ENCODE data around the gene NUP98. TPM values are rescaled to one million over a fixed set of nuclear protein-coding genes. Genes with fewer than 3 reads are reported as not detected.

The NUP98 gene
- total RNA-seq, 2 experiments from 2014 or later: 102 to 115 TPM

GRCh38 chr11:3830730-3831129 is 33.4 kb upstream of the NUP98 start:
- ChIA-PET POLR2A (interaction anchor here (1.2 to 1.4 kb wide), 2 partner anchors 10 to 12 kb away, joined by 3 read pairs; no protein-coding TSS in a partner anchor), CTCF (ENCODE audit: unreplicated experiment) (no interaction called here)
- Histone ChIP-seq H3K9me2 (ENCODE audit: insufficient read depth, low read length) (no peaks in the 10 kb centered on the region), H3K9me3 (ENCODE audit: low read length) (no peaks in the 10 kb centered on the region), H3K79me2 (ENCODE audit: insufficient read depth, low read depth, low read length) (peaks cover 27% of the 10 kb centered on the region; the same call in 1 of the 2 replicates), H3K4me2 (ENCODE audit: low read length) (no peak overlapping the region), H3K27ac (ENCODE audit: low read depth, low read length, poor library complexity, severe bottlenecking) (no peak overlapping the region), H3K4me3 (ENCODE audit: low read depth, low read length, poor library complexity, severe bottlenecking) (no peak overlapping the region), H3K36me3 (ENCODE audit: insufficient read depth, low read length) (peaks cover 83% of the 10 kb centered on the region), H2AFZ (ENCODE audit: low read length) (no peak overlapping the region), H4K20me1 (ENCODE audit: insufficient read depth, low read length) (no peaks in the 10 kb centered on the region), H3K4me1 (ENCODE audit: insufficient read depth, low read length, poor library complexity, severe bottlenecking) (peaks cover 23% of the 10 kb centered on the region)
- no TSS peak for BruUV-seq (replicated peaks)
- intact Hi-C loops (cut with micrococcal nuclease; ENCODE audit: unreplicated experiment): no loop called here
- no peak for DNase-seq (ENCODE audit: low spot score)
- TF ChIP-seq CTCF (conservative IDR thresholded peaks at IDR 0.05; ENCODE audit: low read length) (no peak), EZH2phosphoT487 (IDR thresholded peaks at IDR 0.05; ENCODE audit: borderline replicate concordance, low read depth, low read length) (no peak)

GRCh38 chr11:3830088-3830487 is 32.7 kb upstream of the NUP98 start:
- H3K4me3 ChIP-seq (ENCODE audit: low read depth, low read length, poor library complexity, severe bottlenecking): no peak overlapping the region
- ChIA-PET CTCF (ENCODE audit: unreplicated experiment) (no interaction called here), POLR2A (interaction anchor here (0.6 to 1.2 kb wide), 2 partner anchors 11 to 20 kb away, joined by 3 read pairs; no protein-coding TSS in a partner anchor)
- DNase-seq (ENCODE audit: low spot score): no peak
- H2AFZ ChIP-seq (ENCODE audit: low read length): no peak overlapping the region
- peaks cover 21% of the 10 kb centered on the region; the same call in 1 of the 2 replicates for H3K79me2 ChIP-seq (ENCODE audit: insufficient read depth, low read depth, low read length)
- intact Hi-C loops (cut with micrococcal nuclease; ENCODE audit: unreplicated experiment): no loop called here
- BruUV-seq (replicated peaks): no TSS peak
- H3K36me3 ChIP-seq (ENCODE audit: insufficient read depth, low read length): peaks cover 83% of the 10 kb centered on the region
- TF ChIP-seq EZH2phosphoT487 (IDR thresholded peaks at IDR 0.05; ENCODE audit: borderline replicate concordance, low read depth, low read length): no peak
- H3K4me1 ChIP-seq (ENCODE audit: insufficient read depth, low read length, poor library complexity, severe bottlenecking): peaks cover 16% of the 10 kb centered on the region
- H3K27ac ChIP-seq (ENCODE audit: low read depth, low read length, poor library complexity, severe bottlenecking): no peak overlapping the region
- no peaks in the 10 kb centered on the region for H4K20me1 ChIP-seq (ENCODE audit: insufficient read depth, low read length)
- no peaks in the 10 kb centered on the region for H3K9me2 ChIP-seq (ENCODE audit: insufficient read depth, low read length)
- H3K9me3 ChIP-seq (ENCODE audit: low read length): no peaks in the 10 kb centered on the region
- H3K4me2 ChIP-seq (ENCODE audit: low read length): no peak overlapping the region

- Histone ChIP-seq H3K9me3 (ENCODE audit: low read length) (no peaks in the 10 kb centered on the region), H2AFZ (ENCODE audit: low read length) (no peak overlapping the region), H3K9me2 (ENCODE audit: insufficient read depth, low read length) (no peaks in the 10 kb centered on the region), H4K20me1 (ENCODE audit: insufficient read depth, low read length) (no peaks in the 10 kb centered on the region), H3K4me2 (ENCODE audit: low read length) (no peak overlapping the region), H3K4me1 (ENCODE audit: insufficient read depth, low read length, poor library complexity, severe bottlenecking) (no peaks in the 10 kb centered on the region), H3K79me2 (ENCODE audit: insufficient read depth, low read depth, low read length) (no peaks in the 10 kb centered on the region; the same call in 1 of the 2 replicates), H3K36me3 (ENCODE audit: insufficient read depth, low read length) (peaks cover 70% of the 10 kb centered on the region), H3K27ac (ENCODE audit: low read depth, low read length, poor library complexity, severe bottlenecking) (no peak overlapping the region), H3K4me3 (ENCODE audit: low read depth, low read length, poor library complexity, severe bottlenecking) (no peak overlapping the region)
- intact Hi-C loops (cut with micrococcal nuclease; ENCODE audit: unreplicated experiment): no loop called here
- BruUV-seq (replicated peaks): no TSS peak
- ChIA-PET CTCF (ENCODE audit: unreplicated experiment) (interaction anchor here (1.1 kb wide), 1 partner anchor 9 kb away, joined by 3 read pairs; no protein-coding TSS in a partner anchor), POLR2A (interaction anchor here (0.8 kb wide), 1 partner anchor 10 kb away, joined by 3 read pairs; no protein-coding TSS in a partner anchor)
- no peak for DNase-seq (ENCODE audit: low spot score)
- TF ChIP-seq EZH2phosphoT487 (IDR thresholded peaks at IDR 0.05; ENCODE audit: borderline replicate concordance, low read depth, low read length) (no peak), CTCF (conservative IDR thresholded peaks at IDR 0.05; ENCODE audit: low read length) (no peak)
Observed at GRCh38 chr11:3827434-3828186, 30.3 kb upstream of the NUP98 start.

All from OCI-LY7 (cell line).